ENCODE results near the gene RNF32.
"Not testable (repeated sequence)": the region's sequence is repeated elsewhere in the genome, so short reads cannot be mapped to it uniquely, and the experiment has no call there.

RNF32 gene

GRCh38 chr7:156642306-156643045 lies 1.9 kb downstream of the RNF32 start:
- no peak for DNase-seq

GRCh38 chr7:156647330-156647729 lies 6.8 kb downstream of the RNF32 start:
- not testable (repeated sequence) for DNase-seq

- DNase-seq, result no peak
Observed at GRCh38 chr7:156650042-156650441, 9.5 kb downstream of the RNF32 start.

- no peak for DNase-seq
Observed at GRCh38 chr7:156651474-156651873, 10.9 kb downstream of the RNF32 start.

GRCh38 chr7:156652886-156653568 lies 12.5 kb downstream of the RNF32 start:
- no peak for DNase-seq

- no peak for DNase-seq
Observed at GRCh38 chr7:156654511-156655234, 14.1 kb downstream of the RNF32 start.

- no peak for DNase-seq
Observed at GRCh38 chr7:156655251-156655650, 14.7 kb downstream of the RNF32 start.

- DNase-seq, result no peak
Observed at GRCh38 chr7:156655983-156656382, 15.4 kb downstream of the RNF32 start.

GRCh38 chr7:156656598-156656997 lies 16.0 kb downstream of the RNF32 start:
- DNase-seq, result no peak

- no peak for DNase-seq
Observed at GRCh38 chr7:156657681-156658080, 17.1 kb downstream of the RNF32 start.

- no peak for DNase-seq
Observed at GRCh38 chr7:156659203-156659602, 18.6 kb downstream of the RNF32 start.

GRCh38 chr7:156659961-156660360 lies 19.4 kb downstream of the RNF32 start:
- no peak for DNase-seq

- DNase-seq, result no peak
Observed at GRCh38 chr7:156661637-156662036, 21.1 kb downstream of the RNF32 start.

- DNase-seq, result no peak
Observed at GRCh38 chr7:156662277-156662676, 21.7 kb downstream of the RNF32 start.

- DNase-seq, result no peak
Observed at GRCh38 chr7:156665101-156665500, 24.5 kb downstream of the RNF32 start.

GRCh38 chr7:156666368-156667109 lies 26.0 kb downstream of the RNF32 start:
- DNase-seq, result no peak

- DNase-seq, result no peak
Observed at GRCh38 chr7:156667110-156667426, 26.5 kb downstream of the RNF32 start.

- no peak for DNase-seq
Observed at GRCh38 chr7:156668130-156668741, 27.7 kb downstream of the RNF32 start.

- DNase-seq, result no peak
Observed at GRCh38 chr7:156669035-156669828, 28.7 kb downstream of the RNF32 start.

GRCh38 chr7:156673454-156673853 lies 32.9 kb downstream of the RNF32 start:
- DNase-seq, result no peak

GRCh38 chr7:156673902-156674301 lies 33.3 kb downstream of the RNF32 start:
- DNase-seq, result no peak

GRCh38 chr7:156675721-156676120 lies 35.1 kb downstream of the RNF32 start:
- no peak for DNase-seq
